Measurements from ENCODE around the gene SRC. TPM values are rescaled to one million over a fixed set of nuclear protein-coding genes. Genes with fewer than 3 reads are reported as not detected.

Gene SRC
- total RNA-seq, 4 donors from 2014 or later: 30.6 to 54.7 (median 45.0) TPM

DNA sequence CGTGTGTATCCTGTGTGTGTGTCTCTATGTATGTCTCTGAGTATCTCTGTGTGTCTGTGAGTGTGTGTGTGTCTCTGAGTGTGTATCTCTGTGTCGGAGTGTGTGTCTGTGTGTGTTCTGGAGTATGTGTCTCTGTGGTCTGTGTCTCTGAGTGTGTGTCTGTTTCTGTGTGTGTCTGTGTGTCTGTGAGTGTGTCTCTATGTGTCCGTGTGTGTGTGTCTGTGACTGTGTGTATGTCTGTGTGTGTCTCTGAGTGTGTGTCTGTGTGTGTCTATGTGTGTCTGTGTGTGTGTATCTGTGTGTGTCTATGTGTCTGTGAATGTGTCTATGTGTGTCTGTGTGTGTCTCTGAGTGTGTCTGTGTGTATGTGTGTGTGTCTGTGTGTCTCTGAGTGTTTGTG lies 73.4 kb downstream of the SRC start:
- 100% methylated on average over 1 to 2 of the region's 3 CpGs for WGBS, 2 donors (ENCODE audit: low coverage in 1 of 2)
- Histone ChIP-seq H3K4me3 (no peak overlapping the region), H3K4me1 (no peaks in the 10 kb centered on the region), H3K9me3 (no peaks in the 10 kb centered on the region), H3K27me3 (peaks cover 44% of the 10 kb centered on the region), H3K27ac (no peak overlapping the region), H3K36me3 (no peaks in the 10 kb centered on the region)
- TF ChIP-seq POLR2AphosphoS5 (IDR thresholded peaks at IDR 0.05) (no peak), EP300 (IDR thresholded peaks at IDR 0.05) (no peak), POLR2A (IDR thresholded peaks at IDR 0.05) (no peak)
- TF ChIP-seq, protein P1, sequence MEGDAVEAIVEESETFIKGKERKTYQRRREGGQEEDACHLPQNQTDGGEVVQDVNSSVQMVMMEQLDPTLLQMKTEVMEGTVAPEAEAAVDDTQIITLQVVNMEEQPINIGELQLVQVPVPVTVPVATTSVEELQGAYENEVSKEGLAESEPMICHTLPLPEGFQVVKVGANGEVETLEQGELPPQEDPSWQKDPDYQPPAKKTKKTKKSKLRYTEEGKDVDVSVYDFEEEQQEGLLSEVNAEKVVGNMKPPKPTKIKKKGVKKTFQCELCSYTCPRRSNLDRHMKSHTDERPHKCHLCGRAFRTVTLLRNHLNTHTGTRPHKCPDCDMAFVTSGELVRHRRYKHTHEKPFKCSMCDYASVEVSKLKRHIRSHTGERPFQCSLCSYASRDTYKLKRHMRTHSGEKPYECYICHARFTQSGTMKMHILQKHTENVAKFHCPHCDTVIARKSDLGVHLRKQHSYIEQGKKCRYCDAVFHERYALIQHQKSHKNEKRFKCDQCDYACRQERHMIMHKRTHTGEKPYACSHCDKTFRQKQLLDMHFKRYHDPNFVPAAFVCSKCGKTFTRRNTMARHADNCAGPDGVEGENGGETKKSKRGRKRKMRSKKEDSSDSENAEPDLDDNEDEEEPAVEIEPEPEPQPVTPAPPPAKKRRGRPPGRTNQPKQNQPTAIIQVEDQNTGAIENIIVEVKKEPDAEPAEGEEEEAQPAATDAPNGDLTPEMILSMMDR (IDR thresholded peaks at IDR 0.05): no peak
- no peak for ATAC-seq

DNA sequence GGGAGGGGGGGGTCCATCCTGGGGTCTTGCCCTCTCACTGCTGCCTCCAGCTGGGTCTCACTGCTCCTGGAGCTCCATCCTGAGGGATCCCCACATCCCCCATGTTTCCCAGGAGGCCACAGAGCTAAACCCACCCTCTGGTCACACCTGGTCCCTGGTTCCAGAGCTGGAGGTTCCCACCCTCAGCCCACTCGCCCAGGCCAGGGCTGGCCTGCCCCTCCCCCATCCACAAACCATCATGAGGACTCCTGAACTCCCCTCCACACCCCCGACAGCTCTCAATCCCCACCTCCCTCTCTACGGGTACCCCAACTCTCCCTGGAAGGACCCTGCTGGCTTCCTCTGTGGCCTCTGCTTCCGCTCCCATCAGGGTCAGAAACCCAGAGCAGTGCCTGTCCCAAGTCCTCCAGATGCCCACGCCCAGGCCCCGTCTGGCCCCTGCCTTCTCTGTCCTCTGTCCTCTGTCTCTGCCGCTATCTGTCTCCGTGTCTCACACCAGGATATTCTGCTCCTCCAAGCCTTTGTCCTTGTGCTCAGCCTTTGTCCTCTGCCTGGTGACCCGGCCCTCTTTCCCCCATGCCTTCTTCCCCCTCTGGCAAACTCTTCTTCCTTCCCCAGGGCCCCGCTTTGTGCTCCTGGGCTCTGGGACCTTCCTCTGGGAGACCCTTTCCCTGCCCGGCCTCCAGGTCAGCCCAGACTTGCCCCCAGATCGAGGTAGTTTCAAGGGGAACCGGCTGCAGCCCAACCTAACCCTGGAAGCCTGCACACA lies 74.0 kb downstream of the SRC start:
- TF ChIP-seq, protein P1 (IDR thresholded peaks at IDR 0.05): no peak
- TF ChIP-seq EP300 (IDR thresholded peaks at IDR 0.05): no peak
- no peak for TF ChIP-seq POLR2AphosphoS5 (IDR thresholded peaks at IDR 0.05)
- TF ChIP-seq POLR2A (IDR thresholded peaks at IDR 0.05): no peak
- H3K9me3 ChIP-seq: no peaks in the 10 kb centered on the region
- no peaks in the 10 kb centered on the region for H3K4me1 ChIP-seq
- ATAC-seq: no peak
- no peak overlapping the region for H3K27ac ChIP-seq
- H3K27me3 ChIP-seq: peaks cover 44% of the 10 kb centered on the region
- H3K36me3 ChIP-seq: no peaks in the 10 kb centered on the region
- 69 to 86% methylated on average over 3 to 10 of the region's 13 CpGs for WGBS, 2 donors (ENCODE audit: low coverage in 1 of 2)
- no peak overlapping the region for H3K4me3 ChIP-seq

DNA sequence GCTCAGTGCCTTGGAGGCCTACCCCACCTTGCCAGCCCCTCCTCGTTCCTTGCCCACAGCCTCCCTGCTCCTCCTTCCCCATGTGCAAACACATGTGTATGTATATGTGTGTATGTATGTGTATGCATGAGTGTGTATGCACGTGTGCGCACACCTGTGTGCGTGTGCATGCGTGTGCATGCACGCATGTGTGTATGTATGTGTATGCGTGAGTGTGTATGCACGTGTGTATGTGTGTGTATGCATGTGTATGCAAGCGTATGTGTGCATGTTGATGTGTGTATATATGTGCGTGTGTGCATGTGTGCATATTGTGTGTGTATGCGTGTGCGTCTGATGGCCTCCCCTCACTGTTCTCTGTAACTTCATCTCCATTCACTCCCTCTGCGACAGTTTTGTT lies 74.7 kb downstream of the SRC start:
- Histone ChIP-seq H3K4me1 (no peaks in the 10 kb centered on the region), H3K9me3 (no peaks in the 10 kb centered on the region), H3K27ac (no peak overlapping the region), H3K4me3 (no peak overlapping the region), H3K27me3 (peaks cover 43% of the 10 kb centered on the region), H3K36me3 (no peaks in the 10 kb centered on the region)
- no peak for ATAC-seq
- 77 to 78% methylated on average over 10 to 12 of the region's 13 CpGs for WGBS, 2 donors (ENCODE audit: low coverage in 1 of 2)
- TF ChIP-seq POLR2AphosphoS5 (IDR thresholded peaks at IDR 0.05): no peak

DNA sequence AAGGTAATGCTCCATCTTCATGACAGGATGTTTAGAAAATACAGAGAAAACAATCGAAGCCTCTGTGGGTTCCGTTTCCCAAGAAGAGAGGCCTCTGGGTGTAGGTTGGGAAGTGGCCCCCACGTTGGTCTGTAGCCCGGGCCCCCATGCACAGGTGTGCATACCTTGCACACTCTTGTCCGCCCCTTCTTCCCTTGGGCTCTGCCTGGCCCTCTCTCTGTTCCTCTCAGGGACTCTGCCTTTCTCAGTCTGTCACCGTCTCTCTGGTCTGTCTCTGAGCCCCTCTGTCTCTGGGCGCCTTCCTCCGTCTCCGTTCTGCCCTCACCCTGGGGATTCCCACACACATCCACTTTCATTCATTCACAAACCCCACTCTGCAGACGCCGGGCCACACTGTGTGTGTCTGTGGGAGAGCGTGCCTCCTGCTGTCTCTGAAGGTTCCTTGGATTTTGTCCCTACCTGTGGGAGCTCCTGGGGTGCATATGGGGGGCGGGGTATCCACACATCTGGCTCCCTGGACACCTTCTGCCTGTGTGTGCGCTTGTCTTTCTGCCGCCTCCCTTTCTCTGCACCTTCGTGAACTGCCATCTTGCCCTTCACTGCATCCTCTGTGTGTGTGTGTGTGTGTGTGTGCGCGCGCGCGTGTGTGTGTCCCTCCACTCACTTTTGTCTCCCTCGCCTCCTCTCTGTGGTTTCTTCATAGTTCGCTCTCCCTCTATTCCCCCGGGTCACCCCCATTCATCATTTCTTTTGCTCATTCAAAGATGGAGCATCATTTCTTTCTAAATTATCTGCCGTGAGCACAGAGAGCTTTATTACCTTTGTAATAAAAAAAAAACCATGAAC lies 75.3 kb downstream of the SRC start:
- H3K9me3 ChIP-seq: no peaks in the 10 kb centered on the region
- H3K36me3 ChIP-seq: no peaks in the 10 kb centered on the region
- no peaks in the 10 kb centered on the region for H3K4me1 ChIP-seq
- no peak for ATAC-seq
- WGBS, 2 donors (ENCODE audit: low coverage in 1 of 2): 60 to 61% methylated on average over 5 to 21 of the region's 25 CpGs
- no peak overlapping the region for H3K27ac ChIP-seq
- no peak overlapping the region for H3K4me3 ChIP-seq
- TF ChIP-seq POLR2A (IDR thresholded peaks at IDR 0.05): no peak
- no peak for TF ChIP-seq EP300 (IDR thresholded peaks at IDR 0.05)
- no peak for TF ChIP-seq POLR2AphosphoS5 (IDR thresholded peaks at IDR 0.05)
- H3K27me3 ChIP-seq: peaks cover 41% of the 10 kb centered on the region

DNA sequence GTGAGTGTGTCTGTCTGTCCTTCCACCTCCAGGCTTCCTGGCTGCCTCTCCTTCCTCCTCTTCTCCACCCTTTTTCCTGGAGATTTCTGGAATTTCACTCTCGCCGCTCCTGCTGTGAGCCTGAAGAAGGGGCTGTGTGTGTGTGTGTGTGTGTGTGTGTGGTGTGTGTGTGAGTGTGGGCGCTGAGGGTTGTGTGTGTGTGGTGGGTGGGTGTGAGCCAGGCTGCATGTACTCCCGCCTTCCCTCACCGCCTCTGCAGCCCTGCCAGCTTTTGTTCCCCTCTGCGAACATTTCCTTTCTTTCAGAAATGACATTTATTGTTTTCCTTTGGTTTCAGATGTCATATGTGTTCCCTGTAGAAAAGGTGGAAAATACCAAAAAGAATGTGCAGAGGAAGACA lies 76.0 kb downstream of the SRC start:
- TF ChIP-seq, protein P1 (IDR thresholded peaks at IDR 0.05): no peak
- TF ChIP-seq POLR2AphosphoS5 (IDR thresholded peaks at IDR 0.05) (no peak), EP300 (IDR thresholded peaks at IDR 0.05) (no peak), POLR2A (IDR thresholded peaks at IDR 0.05) (no peak)
- no peaks in the 10 kb centered on the region for H3K4me1 ChIP-seq
- H3K27me3 ChIP-seq: peaks cover 41% of the 10 kb centered on the region
- WGBS, 2 donors (ENCODE audit: low coverage in 1 of 2): 39% methylated on average over 6 of the region's 6 CpGs; no CpG with 5 or more reads in 1 of the 2 donors
- no peak overlapping the region for H3K27ac ChIP-seq
- ATAC-seq: no peak
- H3K4me3 ChIP-seq: no peak overlapping the region
- H3K9me3 ChIP-seq: no peaks in the 10 kb centered on the region
- H3K36me3 ChIP-seq: no peaks in the 10 kb centered on the region

All from gastroesophageal sphincter (tissue), 4 donors.